SH-SY5Y (cell line): ENCODE measurements around the gene BSDC1.

Experiments
- GATA2 ChIP-seq: IDR thresholded peaks from 2 replicates; pipeline ENCODE4 v1.6.1; 2011; ENCODE audit warnings: mild to moderate bottlenecking, low read depth, low read length
- GATA3 ChIP-seq: IDR thresholded peaks from 2 replicates; pipeline ENCODE4 v1.6.1; 2011; ENCODE audit warnings: low read depth, mild to moderate bottlenecking, low read length, moderate library complexity

The BSDC1 gene

GRCh38 chr1:32321712-32322291 lies 72.4 kb downstream of the BSDC1 start:
- TF ChIP-seq GATA3, result no peak

DNA sequence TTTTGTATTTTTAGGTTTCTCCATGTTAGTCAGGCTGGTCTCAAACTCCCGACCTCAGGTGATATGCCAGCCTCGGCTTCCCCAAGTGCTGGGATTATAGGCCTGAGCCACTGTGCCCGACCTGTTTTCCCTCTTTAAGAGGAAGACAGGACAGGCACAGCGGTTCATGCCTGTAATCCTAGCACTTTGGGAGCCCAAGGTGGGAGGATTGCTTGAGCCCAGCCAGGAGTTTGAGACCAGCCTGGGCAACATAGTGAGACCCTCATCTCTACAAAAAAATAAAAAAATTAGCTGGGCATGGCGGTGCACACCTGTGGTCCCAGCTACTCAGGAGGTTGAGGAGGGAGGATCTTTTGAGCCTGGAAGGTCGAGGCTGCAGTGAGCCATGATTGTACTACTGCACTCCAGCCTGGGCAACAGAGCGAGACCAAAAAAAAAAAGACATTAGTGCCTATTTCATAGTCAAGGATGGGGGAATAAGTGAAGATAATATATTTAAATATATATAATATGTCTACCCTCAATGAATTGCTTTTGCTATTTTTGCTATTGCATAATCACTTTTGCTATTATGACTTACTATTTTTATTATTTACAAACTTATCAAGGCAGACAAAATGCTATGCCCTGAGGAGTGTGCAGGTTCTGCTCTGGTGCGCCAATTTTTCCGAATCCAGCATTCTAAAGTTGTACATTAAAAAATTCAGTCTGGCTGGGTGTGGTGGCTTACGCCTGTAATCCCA lies 75.9 kb downstream of the BSDC1 start:
- TF ChIP-seq GATA2, result no peak
- TF ChIP-seq GATA3, result no peak

GRCh38 chr1:32316903-32317277 lies 77.4 kb downstream of the BSDC1 start:
- no peak for TF ChIP-seq GATA3
- TF ChIP-seq GATA2, result no peak
